Left lobe of liver (tissue), 2 donors: ENCODE data around the gene OASL. TPM values are rescaled to one million over a fixed set of nuclear protein-coding genes. Genes with fewer than 3 reads are reported as not detected.

Experiments
- ATAC-seq: fragments of 200-7000 bp; cut with Tn5 transposase; one replicate; pipeline ENCODE4 v1.9.1; 2020; ENCODE audit warnings: mild to moderate bottlenecking, moderate library complexity
- DNase-seq: peaks from one replicate; pipeline ENCODE4 v3.0.0-alpha.2; 2020; ENCODE audit warnings: low spot score
- total RNA-seq: library from RNA; stranded (reverse); gene quantifications from one replicate; pipeline ENCODE4 v1.2.1, GENCODE V29; 2021
- donor health status: DM: no; HTN: no; CAD: no; lungs with moderate emphysema.
- donor health status: DM: no; HTN: yes; CAD: no.

The OASL gene
- total RNA-seq, 1 donor from 2014 or later: 2.5 TPM

DNA sequence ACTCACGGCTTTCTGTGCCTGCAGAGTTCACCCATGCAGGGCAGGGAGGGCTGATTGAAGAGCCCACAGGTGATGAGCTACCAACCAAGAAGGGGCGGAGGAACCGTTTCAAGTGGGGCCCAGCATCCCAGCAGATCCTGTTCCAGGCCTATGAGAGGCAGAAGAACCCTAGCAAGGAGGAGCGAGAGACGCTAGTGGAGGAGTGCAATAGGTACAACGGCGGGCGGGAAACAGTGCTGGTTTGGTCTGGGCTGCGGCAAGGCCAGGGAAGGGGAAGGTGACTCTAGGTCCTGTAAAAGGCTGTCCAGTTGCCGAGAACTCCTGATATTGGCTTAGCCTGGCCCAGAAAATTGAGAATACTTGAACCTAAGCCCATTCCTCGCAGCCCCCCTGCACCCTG is 45.5 kb downstream of the OASL start:
- ATAC-seq (no peak), DNase-seq (no peak)

GRCh38 chr12:120992989-120993388 is 46.1 kb downstream of the OASL start:
- DNase-seq (no peak), ATAC-seq (no peak)

GRCh38 chr12:120991965-120992364 is 47.1 kb downstream of the OASL start:
- DNase-seq (no peak), ATAC-seq (no peak)

DNA sequence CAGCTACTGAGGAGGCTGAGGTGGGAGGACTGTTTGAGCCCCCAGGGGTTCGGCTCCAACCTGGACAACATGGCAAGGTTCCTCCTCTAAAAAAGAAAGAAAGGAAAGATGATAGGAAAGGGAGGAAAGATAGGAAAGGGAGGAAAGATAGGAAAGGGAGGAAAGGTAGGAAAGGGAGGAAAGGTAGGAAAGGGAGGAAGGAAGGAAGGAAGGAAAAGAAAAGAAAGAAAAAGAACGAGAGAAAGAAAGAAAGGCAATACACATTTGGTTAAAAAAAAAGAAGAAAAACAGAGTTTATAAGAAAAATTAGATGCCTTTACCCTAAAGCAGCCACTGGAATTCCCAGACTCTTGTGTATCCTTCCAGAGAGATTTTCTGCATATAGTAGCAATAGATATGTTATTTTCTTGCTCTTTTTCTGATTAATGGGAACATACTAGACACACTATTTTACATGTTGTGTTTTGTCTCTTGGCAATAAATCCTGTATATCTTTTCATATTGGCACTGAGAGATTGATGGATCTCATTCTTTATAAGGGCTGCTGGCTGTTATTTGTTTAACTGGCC is 48.5 kb downstream of the OASL start:
- ATAC-seq: no peak
- no peak for DNase-seq

GRCh38 chr12:120989687-120990086 is 49.4 kb downstream of the OASL start:
- DNase-seq (no peak), ATAC-seq (no peak)

DNA sequence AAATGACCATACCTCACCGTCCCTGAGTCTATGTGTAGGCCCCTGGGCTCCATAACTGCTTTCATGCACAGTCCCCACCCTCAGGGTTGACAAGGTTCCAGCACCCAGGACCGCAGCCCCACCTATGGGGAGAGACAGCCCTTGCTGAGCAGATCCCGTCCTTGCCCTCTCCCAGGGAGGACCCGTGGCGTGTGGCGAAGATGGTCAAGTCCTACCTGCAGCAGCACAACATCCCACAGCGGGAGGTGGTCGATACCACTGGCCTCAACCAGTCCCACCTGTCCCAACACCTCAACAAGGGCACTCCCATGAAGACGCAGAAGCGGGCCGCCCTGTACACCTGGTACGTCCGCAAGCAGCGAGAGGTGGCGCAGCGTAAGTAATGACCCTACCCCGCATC is 50.4 kb downstream of the OASL start:
- no peak for ATAC-seq
- DNase-seq: no peak

DNA sequence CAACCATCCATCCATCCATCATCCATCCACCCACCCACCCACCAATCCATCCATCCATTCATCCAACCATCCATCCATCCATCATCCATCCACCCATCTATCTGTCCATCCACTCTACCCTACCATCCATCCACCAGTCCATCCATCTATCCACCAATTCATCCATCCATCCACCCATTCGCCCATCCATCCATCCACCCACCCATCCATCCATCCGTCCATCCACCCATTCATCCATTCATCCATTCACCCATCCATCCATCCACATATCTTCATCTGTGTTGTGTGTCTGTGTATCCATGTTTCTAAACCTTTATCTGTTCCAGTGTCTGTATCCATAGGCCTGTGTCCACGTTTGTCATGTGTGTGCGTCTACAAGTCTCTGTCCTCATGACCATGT is 50.8 kb downstream of the OASL start:
- ATAC-seq: no peak
- no peak for DNase-seq

GRCh38 chr12:120984351-120984898 is 54.6 kb downstream of the OASL start:
- peak; percentile 72 for ATAC-seq

GRCh38 chr12:120983759-120984158 is 55.3 kb downstream of the OASL start:
- ATAC-seq (peak; percentile 2), DNase-seq (no peak)

More at GRCh38 chr12:120984351-120984898, 54.6 kb downstream of the OASL start:
- peak; percentile 85 for DNase-seq

DNA sequence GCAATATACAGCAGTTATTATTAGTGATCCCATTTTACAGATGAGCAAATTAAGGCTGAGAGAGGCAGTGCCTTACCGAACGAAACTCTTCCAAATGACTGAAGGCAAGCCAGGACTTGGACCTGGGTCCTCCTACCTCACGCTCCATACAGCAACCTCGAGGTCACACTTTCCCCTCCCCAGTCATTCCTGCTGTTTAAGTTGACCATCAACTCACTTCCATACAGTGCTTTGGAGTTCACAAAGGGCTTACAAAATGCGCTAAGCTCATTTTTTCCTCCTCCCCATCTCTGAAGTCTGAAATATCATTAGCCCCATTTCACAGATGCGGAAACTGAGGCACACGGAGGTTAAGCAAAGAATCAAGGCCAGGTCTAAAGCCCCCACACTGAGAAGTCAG is 56.4 kb downstream of the OASL start:
- ATAC-seq: no peak
- DNase-seq: no peak

GRCh38 chr12:120981407-120981941 is 57.6 kb downstream of the OASL start:
- no peak for DNase-seq
- ATAC-seq: no peak

- peak; percentile 72 for DNase-seq
- peak; percentile 38 for ATAC-seq
Measured at GRCh38 chr12:120980800-120981368, 58.2 kb downstream of the OASL start.

DNA sequence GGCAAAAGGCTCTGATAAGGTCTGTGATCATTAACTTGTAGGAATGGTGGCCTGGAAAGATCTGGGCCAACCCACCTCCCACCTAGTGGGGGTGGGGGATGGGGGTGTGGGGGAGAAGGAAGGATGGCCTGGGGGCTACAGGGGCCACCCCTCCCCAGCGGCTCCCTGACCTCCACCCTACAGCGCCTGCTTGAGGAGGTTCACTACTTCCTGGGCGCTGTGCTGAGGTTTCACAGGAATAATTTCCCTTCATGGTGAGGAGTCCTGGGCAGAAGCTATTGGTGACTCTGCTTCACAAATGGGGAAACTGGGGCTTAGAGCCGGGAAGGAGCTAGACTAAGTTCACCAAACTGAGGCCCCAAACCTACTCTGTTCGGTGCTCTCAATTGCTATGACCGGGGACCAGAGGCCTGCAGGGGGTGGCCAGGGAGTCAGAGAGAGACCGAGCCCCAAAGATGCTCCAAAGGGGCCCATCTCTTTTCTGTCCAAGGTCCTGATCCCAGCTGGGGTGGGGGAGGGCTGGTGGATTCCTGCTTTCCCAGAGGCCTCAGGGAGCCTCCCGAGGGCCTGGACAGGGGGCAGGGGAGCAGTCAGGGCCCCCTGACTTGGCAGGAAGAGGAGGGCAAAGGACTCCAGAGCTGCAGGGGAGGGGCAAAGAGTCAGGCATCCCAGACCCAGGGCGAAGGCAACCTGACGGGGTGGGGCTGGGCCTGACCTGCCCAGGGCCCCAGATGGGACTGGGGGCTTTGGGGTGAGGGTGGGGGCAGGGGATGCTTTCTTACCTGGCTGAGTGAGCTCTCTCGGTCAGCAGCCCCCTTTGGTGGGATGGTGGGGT is 59.0 kb downstream of the OASL start:
- peak; percentile 60 for ATAC-seq

GRCh38 chr12:120979220-120979861 is 59.7 kb downstream of the OASL start:
- ATAC-seq: no peak
- DNase-seq: no peak

More for the DNA sequence above, 59.0 kb downstream of the OASL start:
- peak; percentile 85 for DNase-seq

GRCh38 chr12:120978296-120979219 is 60.5 kb downstream of the OASL start, which contains the start of gene HNF1A:
Gene HNF1A, plus strand, starts transcription at chr12:120978543. Its CDS starts 226 bp downstream, at chr12:120978769.
- DNase-seq (peak; percentile 90), ATAC-seq (peak; percentile 68)

DNA sequence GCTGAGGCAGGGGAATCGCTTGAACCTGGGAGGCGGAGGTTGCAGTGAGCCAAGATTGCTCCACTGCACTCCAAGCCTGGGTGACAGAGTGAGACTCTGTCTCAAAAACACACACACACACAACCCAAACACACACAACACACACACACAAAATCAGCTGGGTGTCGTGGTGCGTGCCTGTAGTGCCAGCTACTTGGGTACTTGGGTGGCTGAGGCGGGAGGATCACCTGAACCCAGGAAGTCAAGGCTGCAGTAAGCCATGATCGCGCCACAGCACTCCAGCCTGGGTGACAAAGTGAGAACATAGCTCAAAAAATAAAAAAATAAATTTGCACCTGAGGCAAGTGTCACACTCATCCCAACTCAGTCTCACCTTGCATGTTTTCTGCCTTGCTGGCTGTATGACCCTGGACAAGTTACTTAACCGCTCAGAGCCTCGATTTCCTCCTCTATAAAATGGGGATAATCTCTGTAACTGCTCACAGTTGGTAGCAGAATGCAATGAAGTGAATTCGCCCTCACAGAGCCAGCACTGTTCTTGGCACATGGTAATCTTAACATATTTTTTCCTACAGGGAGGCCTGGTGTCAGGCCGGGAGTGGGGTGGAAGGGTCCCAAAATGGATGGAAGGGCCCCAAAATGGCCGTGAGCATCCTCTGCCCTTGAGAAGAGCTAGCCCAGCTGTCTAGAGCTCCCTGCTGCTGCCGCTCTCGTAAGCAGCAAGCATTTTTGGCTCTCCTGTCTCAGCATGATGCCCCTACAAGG is 61.3 kb downstream of the OASL start:
- DNase-seq (no peak), ATAC-seq (peak; percentile 20)

DNA sequence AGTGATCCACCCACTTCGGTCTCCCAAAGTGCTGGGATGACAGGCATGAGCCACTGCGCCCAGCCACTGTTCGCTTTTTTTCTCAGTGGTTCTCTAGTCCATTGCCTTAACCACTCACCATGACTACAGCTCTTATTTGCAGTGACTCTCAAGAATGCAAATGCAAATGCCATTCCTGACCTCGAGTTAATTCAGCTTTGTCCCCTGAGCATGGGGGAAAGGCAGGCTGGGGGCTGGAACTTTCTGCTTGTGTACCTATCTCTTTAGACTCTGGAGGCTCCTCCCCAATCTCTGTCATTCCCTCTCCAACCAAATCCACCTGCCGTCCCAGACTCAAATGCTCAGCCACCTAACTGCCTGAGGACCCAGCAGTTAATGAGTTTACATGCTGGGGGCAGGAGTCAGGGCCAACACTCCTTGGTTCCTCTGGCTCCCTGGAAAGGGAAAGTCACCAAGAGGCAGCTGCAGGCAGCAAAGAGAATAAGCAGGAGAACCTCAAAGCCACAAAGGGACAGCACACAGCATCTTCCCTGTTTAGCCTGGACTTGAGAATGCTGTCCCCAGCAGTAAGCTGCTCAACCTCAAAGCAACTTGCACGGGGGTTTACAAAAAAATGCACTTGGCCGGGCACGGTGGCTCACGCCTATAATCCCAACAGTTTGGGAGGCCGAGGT is 66.0 kb downstream of the OASL start:
- ATAC-seq (peak; percentile 8), DNase-seq (no peak)
